Measurements from ENCODE around the gene ABCD1.
"Not testable (repeated sequence)": the region's sequence is repeated elsewhere in the genome, so short reads cannot be mapped to it uniquely, and the experiment has no call there.

Gene ABCD1

GRCh38 chrX:153740631-153741222 lies 16.1 kb downstream of the ABCD1 start:
- H3K4me3 ChIP-seq (ENCODE audit: low read depth, low read length) = no peak overlapping the region
- H3K4me1 ChIP-seq (ENCODE audit: control insufficient read depth in 1 of 2, insufficient read depth in 2 of 2, low read length in 2 of 2) = peaks cover 13 to 16% of the 10 kb centered on the region in 2 experiments
- no peak overlapping the region for H2BK120ac ChIP-seq (ENCODE audit: insufficient read depth, low read length, poor library complexity)
- H3K14ac ChIP-seq (ENCODE audit: low read length) = no peak overlapping the region
- H4K8ac ChIP-seq (ENCODE audit: low read depth, low read length) = no peak overlapping the region
- H3K9ac ChIP-seq (ENCODE audit: low read length) = no peak overlapping the region
- no peak overlapping the region for H2AFZ ChIP-seq (ENCODE audit: insufficient read depth, low read length, poor library complexity)
- no peak overlapping the region for H2AK5ac ChIP-seq (ENCODE audit: low read length)
- no peak overlapping the region for H2BK5ac ChIP-seq (ENCODE audit: low read depth, low read length, poor library complexity)
- H3K27ac ChIP-seq (ENCODE audit: low read depth, low read length) = no peak overlapping the region
- peaks cover 4% of the 10 kb centered on the region for H3K9me3 ChIP-seq (ENCODE audit: insufficient read depth, low read depth, low read length)
- no peak overlapping the region for H4K12ac ChIP-seq (ENCODE audit: low read depth, low read length)
- no peak overlapping the region for H3K4me2 ChIP-seq (ENCODE audit: low read length)
- no peak overlapping the region for H3K4ac ChIP-seq (ENCODE audit: low read depth, low read length)
- peaks cover 10% of the 10 kb centered on the region in 2 experiments for H3K36me3 ChIP-seq (ENCODE audit: control insufficient read depth in 1 of 2, insufficient read depth in 2 of 2, low read length in 2 of 2)
- H3K79me2 ChIP-seq (ENCODE audit: control insufficient read depth, insufficient read depth, low read length, poor library complexity) = no peaks in the 10 kb centered on the region
- H4K91ac ChIP-seq (ENCODE audit: low read depth, low read length) = no peak overlapping the region
- H3K18ac ChIP-seq (ENCODE audit: low read length) = no peak overlapping the region
- H3K79me1 ChIP-seq (ENCODE audit: low read length) = peaks cover 2% of the 10 kb centered on the region
- no peak for DNase-seq
- WGBS (ENCODE audit: extremely low coverage, insufficient coverage, insufficient read length) = no CpG with 5 or more reads among the region's 16 CpGs
- H2BK12ac ChIP-seq (ENCODE audit: low read length) = no peak overlapping the region
- H3K23ac ChIP-seq (ENCODE audit: low read length) = no peak overlapping the region
- H3K27me3 ChIP-seq (ENCODE audit: insufficient read depth, low read length) = no peaks in the 10 kb centered on the region

GRCh38 chrX:153741446-153741845 lies 16.8 kb downstream of the ABCD1 start:
- Histone ChIP-seq H3K36me3 (ENCODE audit: control insufficient read depth in 1 of 2, insufficient read depth in 2 of 2, low read length in 2 of 2) (peaks cover 10% of the 10 kb centered on the region in 2 experiments), H4K8ac (ENCODE audit: low read depth, low read length) (no peak overlapping the region), H3K14ac (ENCODE audit: low read length) (no peak overlapping the region), H3K79me2 (ENCODE audit: control insufficient read depth, insufficient read depth, low read length, poor library complexity) (no peaks in the 10 kb centered on the region), H3K23ac (ENCODE audit: low read length) (no peak overlapping the region), H4K12ac (ENCODE audit: low read depth, low read length) (no peak overlapping the region), H3K27ac (ENCODE audit: low read depth, low read length) (no peak overlapping the region), H2BK5ac (ENCODE audit: low read depth, low read length, poor library complexity) (no peak overlapping the region), H3K4ac (ENCODE audit: low read depth, low read length) (no peak overlapping the region), H4K91ac (ENCODE audit: low read depth, low read length) (no peak overlapping the region), H2AFZ (ENCODE audit: insufficient read depth, low read length, poor library complexity) (no peak overlapping the region), H2BK12ac (ENCODE audit: low read length) (no peak overlapping the region), H3K4me3 (ENCODE audit: low read depth, low read length) (no peak overlapping the region), H2AK5ac (ENCODE audit: low read length) (no peak overlapping the region), H3K27me3 (ENCODE audit: insufficient read depth, low read length) (no peaks in the 10 kb centered on the region), H3K4me1 (ENCODE audit: control insufficient read depth in 1 of 2, insufficient read depth in 2 of 2, low read length in 2 of 2) (peaks cover 13 to 16% of the 10 kb centered on the region in 2 experiments), H3K4me2 (ENCODE audit: low read length) (no peak overlapping the region), H3K18ac (ENCODE audit: low read length) (no peak overlapping the region), H3K9ac (ENCODE audit: low read length) (no peak overlapping the region), H2BK120ac (ENCODE audit: insufficient read depth, low read length, poor library complexity) (no peak overlapping the region), H3K79me1 (ENCODE audit: low read length) (peaks cover 2% of the 10 kb centered on the region), H3K9me3 (ENCODE audit: insufficient read depth, low read depth, low read length) (peaks cover 4% of the 10 kb centered on the region)
- DNase-seq = no peak
- no CpG with 5 or more reads among the region's 14 CpGs for WGBS (ENCODE audit: extremely low coverage, insufficient coverage, insufficient read length)

- peaks cover 13 to 16% of the 10 kb centered on the region in 2 experiments for H3K4me1 ChIP-seq (ENCODE audit: control insufficient read depth in 1 of 2, insufficient read depth in 2 of 2, low read length in 2 of 2)
- DNase-seq = not testable (repeated sequence)
Measured at GRCh38 chrX:153742111-153742510, 17.5 kb downstream of the ABCD1 start.

GRCh38 chrX:153742796-153743467 lies 18.3 kb downstream of the ABCD1 start:
- not testable (repeated sequence) for H2AFZ ChIP-seq (ENCODE audit: insufficient read depth, low read length, poor library complexity); H3K4ac ChIP-seq (ENCODE audit: low read depth, low read length); H3K4me2 ChIP-seq (ENCODE audit: low read length); H3K27ac ChIP-seq (ENCODE audit: low read depth, low read length); H3K79me1 ChIP-seq (ENCODE audit: low read length); H4K91ac ChIP-seq (ENCODE audit: low read depth, low read length); H4K12ac ChIP-seq (ENCODE audit: low read depth, low read length); H3K23ac ChIP-seq (ENCODE audit: low read length); H2BK120ac ChIP-seq (ENCODE audit: insufficient read depth, low read length, poor library complexity); H3K9ac ChIP-seq (ENCODE audit: low read length); H4K8ac ChIP-seq (ENCODE audit: low read depth, low read length); H3K18ac ChIP-seq (ENCODE audit: low read length); H3K14ac ChIP-seq (ENCODE audit: low read length); DNase-seq; H2AK5ac ChIP-seq (ENCODE audit: low read length); H2BK12ac ChIP-seq (ENCODE audit: low read length); H2BK5ac ChIP-seq (ENCODE audit: low read depth, low read length, poor library complexity); H3K9me3 ChIP-seq (ENCODE audit: insufficient read depth, low read depth, low read length); H3K36me3 ChIP-seq (ENCODE audit: control insufficient read depth in 1 of 2, insufficient read depth in 2 of 2, low read length in 2 of 2); H3K79me2 ChIP-seq (ENCODE audit: control insufficient read depth, insufficient read depth, low read length, poor library complexity); H3K4me3 ChIP-seq (ENCODE audit: low read depth, low read length); H3K27me3 ChIP-seq (ENCODE audit: insufficient read depth, low read length)
- no CpG with 5 or more reads among the region's 32 CpGs for WGBS (ENCODE audit: extremely low coverage, insufficient coverage, insufficient read length)
- peaks cover 13 to 16% of the 10 kb centered on the region in 2 experiments for H3K4me1 ChIP-seq (ENCODE audit: control insufficient read depth in 1 of 2, insufficient read depth in 2 of 2, low read length in 2 of 2)

More at GRCh38 chrX:153742111-153742510, 17.5 kb downstream of the ABCD1 start:
- not testable (repeated sequence) for H2AFZ ChIP-seq (ENCODE audit: insufficient read depth, low read length, poor library complexity); H3K9me3 ChIP-seq (ENCODE audit: insufficient read depth, low read depth, low read length); H3K14ac ChIP-seq (ENCODE audit: low read length); H2BK5ac ChIP-seq (ENCODE audit: low read depth, low read length, poor library complexity); H3K18ac ChIP-seq (ENCODE audit: low read length); H3K27ac ChIP-seq (ENCODE audit: low read depth, low read length); H2AK5ac ChIP-seq (ENCODE audit: low read length); H4K12ac ChIP-seq (ENCODE audit: low read depth, low read length); H3K27me3 ChIP-seq (ENCODE audit: insufficient read depth, low read length); H3K4me2 ChIP-seq (ENCODE audit: low read length); H2BK12ac ChIP-seq (ENCODE audit: low read length); H3K9ac ChIP-seq (ENCODE audit: low read length); H2BK120ac ChIP-seq (ENCODE audit: insufficient read depth, low read length, poor library complexity); H3K36me3 ChIP-seq (ENCODE audit: control insufficient read depth in 1 of 2, insufficient read depth in 2 of 2, low read length in 2 of 2); H3K23ac ChIP-seq (ENCODE audit: low read length); H3K79me1 ChIP-seq (ENCODE audit: low read length); H3K4me3 ChIP-seq (ENCODE audit: low read depth, low read length); H4K91ac ChIP-seq (ENCODE audit: low read depth, low read length); H3K4ac ChIP-seq (ENCODE audit: low read depth, low read length); H3K79me2 ChIP-seq (ENCODE audit: control insufficient read depth, insufficient read depth, low read length, poor library complexity); H4K8ac ChIP-seq (ENCODE audit: low read depth, low read length)
- WGBS (ENCODE audit: extremely low coverage, insufficient coverage, insufficient read length) = no CpG with 5 or more reads among the region's 14 CpGs

Data from trophoblast cell (in vitro differentiated cells and primary cell).